SU-DHL-6 (cell line): ENCODE results near the gene PHF1.
A peak's percentile ranks its signal among the peaks of the same experiment; 100 is the strongest.

Experiments used
- H2AFZ ChIP-seq: fragments of 200-600 bp; sonication (generic); 2 replicates; pipeline ENCODE4 v1.6.1; 2014; ENCODE audit warnings: low read depth, mild to moderate bottlenecking, moderate library complexity, mixed read lengths, antibody characterized with exemption, low read length; ENCODE audit not compliant: severe bottlenecking
- H3F3A ChIP-seq: fragments of 200-600 bp; shearing (Covaris generic); 2 replicates; pipeline ENCODE4 v1.6.0; 2016; ENCODE audit warnings: antibody characterized with exemption, mild to moderate bottlenecking; ENCODE audit not compliant: insufficient read depth
- H3K27ac ChIP-seq: fragments of 200-600 bp; sonication (generic); 2 replicates; pipeline ENCODE4 v1.5.1; 2016; ENCODE audit warnings: low read depth, mild to moderate bottlenecking, low read length, moderate library complexity, mixed read lengths
- H3K27me3 ChIP-seq: fragments of 200-600 bp; sonication (generic), shearing (Covaris generic); 2 replicates; pipeline ENCODE4 v1.6.0; 2014; ENCODE audit warnings: mild to moderate bottlenecking, low read length
- H3K36me3 ChIP-seq: fragments of 200-600 bp; sonication (generic); 2 replicates; pipeline ENCODE4 v1.6.1; 2014; ENCODE audit warnings: mild to moderate bottlenecking, low read length, mixed read lengths
- H3K4me2 ChIP-seq: fragments of 300-600, 200-600 bp; shearing (Covaris generic), sonication (generic); 2 replicates; pipeline ENCODE4 v1.6.0; 2014; ENCODE audit warnings: low read length, low read depth, mild to moderate bottlenecking; ENCODE audit not compliant: poor library complexity, severe bottlenecking
- H3K4me3 ChIP-seq: fragments of 200-600 bp; sonication (generic); 2 replicates; pipeline ENCODE4 v1.5.1; 2014; ENCODE audit warnings: antibody characterized with exemption, low read length, mild to moderate bottlenecking, mixed read lengths; ENCODE audit not compliant: insufficient read depth, poor library complexity, severe bottlenecking
- H3K79me2 ChIP-seq: fragments of 200-600 bp; sonication (generic); 2 replicates; pipeline ENCODE4 v1.6.1; 2014; ENCODE audit warnings: mild to moderate bottlenecking, low read length, moderate library complexity; ENCODE audit not compliant: insufficient read depth
- H3K9ac ChIP-seq: fragments of 200-600 bp; sonication (generic); 2 replicates; pipeline ENCODE4 v1.7.0; 2014; ENCODE audit warnings: mild to moderate bottlenecking, low read length
- H3K9me2 ChIP-seq: fragments of 200-600 bp; sonication (generic); replicated peaks from 2 replicates; pipeline ENCODE4 v1.6.1; 2014; ENCODE audit warnings: low read length; ENCODE audit not compliant: insufficient read depth
- H3K9me3 ChIP-seq: fragments of 200-600 bp; sonication (generic); 2 replicates; pipeline ENCODE4 v1.6.1; 2014; ENCODE audit warnings: low read length, mixed read lengths; ENCODE audit not compliant: insufficient read depth
- H4K20me1 ChIP-seq: fragments of 200-600 bp; sonication (generic); 2 replicates; pipeline ENCODE4 v1.6.1; 2014; ENCODE audit warnings: low read depth, mild to moderate bottlenecking, antibody characterized with exemption, low read length, moderate library complexity, mixed read lengths
- CTCF ChIP-seq: fragments of 200-600 bp; sonication (generic); IDR thresholded peaks from one replicate; pipeline ENCODE4 v1.5.1; 2017; ENCODE audit warnings: antibody characterized with exemption, mild to moderate bottlenecking, low read length, moderate library complexity; ENCODE audit not compliant: insufficient read depth, poor library complexity, severe bottlenecking
- EZH2phosphoT487 ChIP-seq: fragments of 200-600 bp; sonication (generic), shearing (Covaris generic); conservative IDR thresholded peaks from 2 replicates; pipeline ENCODE4 v1.6.1; 2018; ENCODE audit warnings: mild to moderate bottlenecking, antibody characterized with exemption, low read length, moderate library complexity, mixed read lengths

PHF1 gene

GRCh38 chr6:33428224-33428965 is 17.6 kb downstream of the PHF1 start:
- no peak overlapping the region for H3K27ac ChIP-seq
- TF ChIP-seq CTCF, result peak; percentile 32
- no peak for TF ChIP-seq EZH2phosphoT487
- peaks cover 23% of the 10 kb centered on the region for H3F3A ChIP-seq
- no peaks in the 10 kb centered on the region for H3K36me3 ChIP-seq
- no peaks in the 10 kb centered on the region for H3K79me2 ChIP-seq
- H3K4me3 ChIP-seq, result peak overlapping the region; percentile 10
- H3K9me2 ChIP-seq, result no peaks in the 10 kb centered on the region
- no peaks in the 10 kb centered on the region for H4K20me1 ChIP-seq
- no peak overlapping the region for H2AFZ ChIP-seq
- peak overlapping the region; percentile 26 for H3K4me2 ChIP-seq
- H3K9ac ChIP-seq, result peak overlapping the region; percentile 8; the same call in 1 of the 2 replicates
- no peaks in the 10 kb centered on the region for H3K9me3 ChIP-seq
- peaks cover 6% of the 10 kb centered on the region; the same call in 1 of the 2 replicates for H3K27me3 ChIP-seq

- Histone ChIP-seq H3K4me3 (no peak overlapping the region), H3K9me2 (no peaks in the 10 kb centered on the region), H3K9me3 (no peaks in the 10 kb centered on the region), H3K36me3 (no peaks in the 10 kb centered on the region), H3K27me3 (peaks cover 6% of the 10 kb centered on the region; the same call in 1 of the 2 replicates), H3F3A (peaks cover 23% of the 10 kb centered on the region), H3K9ac (no peak overlapping the region), H4K20me1 (no peaks in the 10 kb centered on the region), H3K4me2 (no peak overlapping the region), H3K27ac (no peak overlapping the region), H2AFZ (no peak overlapping the region), H3K79me2 (no peaks in the 10 kb centered on the region)
- TF ChIP-seq CTCF (no peak), EZH2phosphoT487 (no peak)
These were observed 18.3 kb downstream of the PHF1 start for GRCh38 chr6:33428966-33429749.

- H3K79me2 ChIP-seq, result no peaks in the 10 kb centered on the region
- peaks cover 23% of the 10 kb centered on the region for H3F3A ChIP-seq
- TF ChIP-seq CTCF (no peak), EZH2phosphoT487 (no peak)
- no peak overlapping the region for H3K9ac ChIP-seq
- no peaks in the 10 kb centered on the region for H3K36me3 ChIP-seq
- no peak overlapping the region for H3K4me2 ChIP-seq
- no peak overlapping the region for H3K27ac ChIP-seq
- H3K9me3 ChIP-seq, result no peaks in the 10 kb centered on the region
- H2AFZ ChIP-seq, result no peak overlapping the region
- no peaks in the 10 kb centered on the region for H4K20me1 ChIP-seq
- peaks cover 2% of the 10 kb centered on the region; the same call in 1 of the 2 replicates for H3K27me3 ChIP-seq
- no peak overlapping the region for H3K4me3 ChIP-seq
- no peaks in the 10 kb centered on the region for H3K9me2 ChIP-seq
These were observed 18.9 kb downstream of the PHF1 start for GRCh38 chr6:33429750-33430052.
